Smooth muscle cell (in vitro differentiated cells): ENCODE results near the gene TULP4. TPM values are rescaled to one million over a fixed set of nuclear protein-coding genes. Genes with fewer than 3 reads are reported as not detected.

Source experiments
- DNase-seq: peaks from one replicate; lab custom pipeline; 2025; ENCODE audit not compliant: unreplicated experiment; lab: John Stamatoyannopoulos, UW
- H2AFZ ChIP-seq: fragments of 200-600 bp; sonication (generic); 2 replicates; pipeline ENCODE4 v1.6.0; 2016; ENCODE audit warnings: antibody characterized with exemption, low read depth, mild to moderate bottlenecking
- H3F3A ChIP-seq: fragments of 200-600 bp; sonication (generic); 2 replicates; pipeline ENCODE4 v1.6.0; 2017; ENCODE audit warnings: antibody characterized with exemption, low read depth
- H3K27ac ChIP-seq: fragments of 200-600 bp; sonication (generic); 2 replicates; pipeline ENCODE4 v1.5.1; 2016; ENCODE audit warnings: low read depth, mild to moderate bottlenecking
- H3K27me3 ChIP-seq: fragments of 200-600 bp; sonication (generic); 2 replicates; pipeline ENCODE4 v1.6.1; 2016; ENCODE audit warnings: low read depth, mild to moderate bottlenecking
- H3K36me3 ChIP-seq: fragments of 200-600 bp; sonication (generic); 2 replicates; pipeline ENCODE4 v1.5.1; 2016; ENCODE audit warnings: low read depth
- H3K4me1 ChIP-seq: fragments of 200-600 bp; sonication (generic); 2 replicates; pipeline ENCODE4 v1.5.1; 2016; ENCODE audit warnings: low read depth
- H3K4me2 ChIP-seq: fragments of 200-600 bp; sonication (generic); 2 replicates; pipeline ENCODE4 v1.6.0; 2016; ENCODE audit warnings: mild to moderate bottlenecking
- H3K4me3 ChIP-seq: fragments of 200-600 bp; sonication (generic); 2 replicates; pipeline ENCODE4 v1.5.1; 2016; ENCODE audit warnings: mild to moderate bottlenecking
- H3K79me2 ChIP-seq: fragments of 200-600 bp; sonication (generic); 2 replicates; pipeline ENCODE4 v1.6.0; 2016; ENCODE audit warnings: low read depth, mild to moderate bottlenecking
- H3K9ac ChIP-seq: fragments of 200-600 bp; sonication (generic); 2 replicates; pipeline ENCODE4 v1.6.0; 2016; ENCODE audit warnings: low read depth
- H3K9me3 ChIP-seq: fragments of 200-600 bp; sonication (generic); replicated peaks from 2 replicates; pipeline ENCODE4 v1.5.1; 2016; ENCODE audit warnings: low read depth
- H4K20me1 ChIP-seq: fragments of 200-600 bp; sonication (generic); 2 replicates; pipeline ENCODE4 v1.6.0; 2016; ENCODE audit warnings: low read depth
- WGBS: methylation state at CpG from one replicate; pipeline ENCODE4 v1.1.7; 2016; ENCODE audit warnings: low lambda C conversion rate; 5-methylcytosine and 5-hydroxymethylcytosine counted together
- polyA plus RNA-seq: library from polyadenylated mRNA; unstranded; fragments of >200 nt; fragmentation: Nextera tagmentation; extraction: Ambion mirVana; gene quantifications from 2 replicates; pipeline ENCODE4 v1.2.1, GENCODE V29; 2016
- total RNA-seq: library from RNA; depleted of rRNA; stranded (reverse); fragments of >200 nt; gene quantifications from 2 replicates; pipeline ENCODE4 v1.2.3, GENCODE V29; 2014
- TF ChIP-seq, protein P1 (sequence below): fragments of 200-600 bp; sonication (generic); IDR thresholded peaks from 2 replicates; pipeline ENCODE4 v1.5.1; 2017; ENCODE audit warnings: borderline replicate concordance, mild to moderate bottlenecking, antibody characterized with exemption; ENCODE audit not compliant: insufficient read depth, poor library complexity, severe bottlenecking

Gene TULP4
- total and polyA plus RNA-seq, 2 experiments from 2014 or later: 16.1 to 85.0 TPM

DNA sequence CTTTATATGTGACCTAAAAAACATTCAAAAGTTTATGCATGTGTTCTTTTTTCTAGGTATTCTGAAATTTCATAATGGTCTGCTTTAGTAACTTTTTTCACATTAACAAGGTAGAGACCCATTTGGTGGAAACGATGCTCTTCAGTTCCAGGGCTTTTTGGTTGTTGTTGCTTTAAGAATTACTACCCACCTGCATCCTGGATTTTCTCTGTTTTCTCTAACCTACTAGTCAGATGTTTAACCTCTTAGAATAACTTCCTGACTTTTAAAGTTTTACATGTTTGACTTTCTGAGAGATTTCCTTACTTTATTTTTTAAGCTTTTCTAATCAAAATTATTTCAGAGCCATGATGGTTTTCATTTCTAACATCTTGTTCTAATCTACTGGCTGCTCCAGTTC lies 14.9 kb downstream of the TULP4 start:
- Histone ChIP-seq H2AFZ (no peak overlapping the region), H4K20me1 (peaks cover 67% of the 10 kb centered on the region), H3F3A (no peaks in the 10 kb centered on the region), H3K9me3 (no peaks in the 10 kb centered on the region), H3K9ac (no peak overlapping the region), H3K4me1 (no peaks in the 10 kb centered on the region), H3K36me3 (no peaks in the 10 kb centered on the region), H3K27me3 (no peaks in the 10 kb centered on the region), H3K4me2 (no peak overlapping the region), H3K79me2 (peaks cover 63% of the 10 kb centered on the region), H3K27ac (no peak overlapping the region), H3K4me3 (no peak overlapping the region)
- TF ChIP-seq, protein P1, sequence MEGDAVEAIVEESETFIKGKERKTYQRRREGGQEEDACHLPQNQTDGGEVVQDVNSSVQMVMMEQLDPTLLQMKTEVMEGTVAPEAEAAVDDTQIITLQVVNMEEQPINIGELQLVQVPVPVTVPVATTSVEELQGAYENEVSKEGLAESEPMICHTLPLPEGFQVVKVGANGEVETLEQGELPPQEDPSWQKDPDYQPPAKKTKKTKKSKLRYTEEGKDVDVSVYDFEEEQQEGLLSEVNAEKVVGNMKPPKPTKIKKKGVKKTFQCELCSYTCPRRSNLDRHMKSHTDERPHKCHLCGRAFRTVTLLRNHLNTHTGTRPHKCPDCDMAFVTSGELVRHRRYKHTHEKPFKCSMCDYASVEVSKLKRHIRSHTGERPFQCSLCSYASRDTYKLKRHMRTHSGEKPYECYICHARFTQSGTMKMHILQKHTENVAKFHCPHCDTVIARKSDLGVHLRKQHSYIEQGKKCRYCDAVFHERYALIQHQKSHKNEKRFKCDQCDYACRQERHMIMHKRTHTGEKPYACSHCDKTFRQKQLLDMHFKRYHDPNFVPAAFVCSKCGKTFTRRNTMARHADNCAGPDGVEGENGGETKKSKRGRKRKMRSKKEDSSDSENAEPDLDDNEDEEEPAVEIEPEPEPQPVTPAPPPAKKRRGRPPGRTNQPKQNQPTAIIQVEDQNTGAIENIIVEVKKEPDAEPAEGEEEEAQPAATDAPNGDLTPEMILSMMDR: no peak
- WGBS: 93% methylated on average over 1 of the region's 1 CpG
- DNase-seq: no peak

DNA sequence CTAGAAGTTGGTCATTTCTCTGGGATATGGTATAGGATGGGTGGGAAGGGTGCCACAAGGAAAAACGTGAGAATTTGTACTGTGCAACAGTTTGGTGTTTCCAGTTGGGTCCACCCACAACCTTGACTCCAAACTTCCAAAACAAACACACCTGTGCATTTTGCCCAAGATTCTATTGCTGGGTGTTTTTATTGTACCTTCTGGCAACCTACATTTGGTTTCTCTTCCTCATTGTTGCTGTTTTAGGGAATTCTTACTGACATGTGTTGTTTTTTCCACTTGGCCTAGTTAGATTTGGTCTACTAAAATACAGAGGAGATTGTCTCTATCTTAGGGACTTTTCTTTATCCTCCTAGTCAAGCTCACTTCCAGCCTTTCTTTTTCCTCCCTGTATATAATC lies 16.7 kb downstream of the TULP4 start:
- TF ChIP-seq, protein P1: no peak
- Histone ChIP-seq H3K27me3 (no peaks in the 10 kb centered on the region), H3K4me1 (no peaks in the 10 kb centered on the region), H3K79me2 (peaks cover 56% of the 10 kb centered on the region), H3K4me3 (no peak overlapping the region), H2AFZ (no peak overlapping the region), H4K20me1 (peaks cover 49% of the 10 kb centered on the region), H3K9ac (no peak overlapping the region), H3F3A (no peaks in the 10 kb centered on the region), H3K36me3 (no peaks in the 10 kb centered on the region), H3K9me3 (no peaks in the 10 kb centered on the region), H3K4me2 (no peak overlapping the region), H3K27ac (no peak overlapping the region)
- no peak for DNase-seq
- 5% methylated on average over 1 of the region's 1 CpG for WGBS

DNA sequence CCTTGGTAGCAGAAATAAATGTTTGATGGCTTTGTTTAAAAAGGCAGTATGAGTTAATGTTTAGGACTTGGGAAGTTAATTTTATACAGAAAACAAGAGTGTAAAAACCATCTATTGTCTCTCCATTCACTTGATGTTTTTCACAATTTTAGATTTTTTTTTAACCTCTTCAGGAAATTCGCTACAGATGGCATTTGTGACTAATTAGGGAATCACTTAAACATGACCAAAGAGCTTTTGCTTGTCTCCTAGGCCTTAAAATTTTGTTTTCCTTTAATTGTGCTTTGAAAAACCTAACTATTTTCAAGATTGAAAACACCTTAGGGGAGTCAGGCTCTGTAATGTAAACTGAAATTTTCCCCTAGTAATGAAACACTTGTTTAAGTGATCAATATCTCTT lies 17.3 kb downstream of the TULP4 start:
- H2AFZ ChIP-seq: no peak overlapping the region
- H3K36me3 ChIP-seq: no peaks in the 10 kb centered on the region
- H3K9me3 ChIP-seq: no peaks in the 10 kb centered on the region
- peaks cover 43% of the 10 kb centered on the region for H4K20me1 ChIP-seq
- H3K9ac ChIP-seq: no peak overlapping the region
- H3F3A ChIP-seq: no peaks in the 10 kb centered on the region
- H3K4me1 ChIP-seq: no peaks in the 10 kb centered on the region
- DNase-seq: no peak
- H3K27ac ChIP-seq: no peak overlapping the region
- H3K27me3 ChIP-seq: no peaks in the 10 kb centered on the region
- WGBS: 71% methylated on average over 1 of the region's 1 CpG
- H3K79me2 ChIP-seq: peaks cover 55% of the 10 kb centered on the region
- no peak overlapping the region for H3K4me3 ChIP-seq
- no peak overlapping the region for H3K4me2 ChIP-seq
- TF ChIP-seq, protein P1: no peak

DNA sequence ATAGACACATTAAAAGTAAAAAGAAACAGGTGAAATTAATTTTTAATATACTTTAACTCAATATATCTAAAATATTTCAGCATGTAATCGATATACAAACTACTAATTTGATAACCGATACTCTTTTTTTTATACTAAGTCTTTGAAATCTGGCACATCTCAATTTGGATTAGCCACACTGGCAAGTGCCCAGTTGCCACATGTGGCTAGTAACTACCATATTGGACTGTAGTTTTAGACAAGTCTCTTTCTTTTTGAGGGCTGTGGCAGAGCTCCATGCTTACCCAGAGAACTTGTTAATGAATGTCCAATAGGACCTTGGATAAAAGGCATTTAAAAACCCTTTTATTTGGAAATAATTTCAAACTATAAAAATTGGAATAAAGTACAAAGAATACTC lies 17.8 kb downstream of the TULP4 start:
- Histone ChIP-seq H3K4me1 (no peaks in the 10 kb centered on the region), H3K36me3 (no peaks in the 10 kb centered on the region), H3K27ac (no peak overlapping the region), H3K9me3 (no peaks in the 10 kb centered on the region), H3K4me3 (no peak overlapping the region), H3K9ac (no peak overlapping the region), H2AFZ (no peak overlapping the region), H3K27me3 (no peaks in the 10 kb centered on the region), H3F3A (no peaks in the 10 kb centered on the region), H4K20me1 (peaks cover 38% of the 10 kb centered on the region), H3K79me2 (peaks cover 50% of the 10 kb centered on the region), H3K4me2 (no peak overlapping the region)
- no peak for DNase-seq
- 65% methylated on average over 2 of the region's 2 CpGs for WGBS
- TF ChIP-seq, protein P1: no peak
